Peyer's patch (tissue), 4 donors: Measurements from ENCODE around the gene TOB1. TPM values are rescaled to one million over a fixed set of nuclear protein-coding genes. Genes with fewer than 3 reads are reported as not detected.

ENCODE experiments used
- DNase-seq, 3 donors: peaks; one replicate each; pipeline ENCODE4 v3.0.0-alpha.2; 2017 to 2019
- H3K27ac ChIP-seq, 4 donors: fragments of 200-600 bp; sonication (generic); one replicate each; pipeline ENCODE4 v1.5.1; 2016 to 2019
- H3K27me3 ChIP-seq, 2 donors: fragments of 200-600 bp; sonication (generic); one replicate each; pipeline ENCODE4 v1.5.1; 2019
- H3K36me3 ChIP-seq, 3 donors: fragments of 200-600 bp; sonication (generic); one replicate each; pipeline ENCODE4 v1.5.1; 2016 to 2019
- H3K4me1 ChIP-seq, 4 donors: fragments of 200-600 bp; sonication (generic); one replicate each; pipeline ENCODE4 v1.5.1; 2016 to 2019
- H3K4me3 ChIP-seq, 4 donors: fragments of 200-600 bp; sonication (generic); 1 replicate in 3 of 4; 2 replicates in 1 of 4; pipeline ENCODE4 v1.5.1; 2016 to 2019; ENCODE audit warnings: mild to moderate bottlenecking in 1 of 4
- H3K9me3 ChIP-seq, 4 donors: fragments of 200-600 bp; sonication (generic); one replicate each; pipeline ENCODE4 v1.5.1; 2016 to 2019; ENCODE audit warnings: mild to moderate bottlenecking in 1 of 4
- POLR2A ChIP-seq, 2 donors: fragments of 450-650 bp; IDR thresholded peaks; one replicate each; pipeline ENCODE4 v1.5.1; 2017; ENCODE audit warnings: antibody characterized with exemption in 2 of 2, mild to moderate bottlenecking in 2 of 2, moderate library complexity in 2 of 2
- total RNA-seq, 4 donors: library from RNA; depleted of rRNA; stranded (reverse); fragments of >200 nt; gene quantifications; one replicate each; pipeline ENCODE4 v1.1.0, GENCODE V29; 2016
- TF ChIP-seq, protein P1 (sequence below), 6 experiments: fragments of 450-650 bp in 4 of 6; fragments of 200-600 bp in 2 of 6; sonication (generic) in 1 of 6; IDR thresholded peaks; one replicate each; pipeline ENCODE4 v1.5.1; 2017 to 2019; ENCODE audit warnings: antibody characterized with exemption in 6 of 6, mild to moderate bottlenecking in 3 of 6, moderate library complexity in 1 of 6

The TOB1 gene, protein sequence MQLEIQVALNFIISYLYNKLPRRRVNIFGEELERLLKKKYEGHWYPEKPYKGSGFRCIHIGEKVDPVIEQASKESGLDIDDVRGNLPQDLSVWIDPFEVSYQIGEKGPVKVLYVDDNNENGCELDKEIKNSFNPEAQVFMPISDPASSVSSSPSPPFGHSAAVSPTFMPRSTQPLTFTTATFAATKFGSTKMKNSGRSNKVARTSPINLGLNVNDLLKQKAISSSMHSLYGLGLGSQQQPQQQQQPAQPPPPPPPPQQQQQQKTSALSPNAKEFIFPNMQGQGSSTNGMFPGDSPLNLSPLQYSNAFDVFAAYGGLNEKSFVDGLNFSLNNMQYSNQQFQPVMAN
- 100 to 1,000 TPM in 1 of 4 donors, 10 to 100 TPM in 3; 38.0 to 101 (median 60.6) TPM for total RNA-seq

DNA sequence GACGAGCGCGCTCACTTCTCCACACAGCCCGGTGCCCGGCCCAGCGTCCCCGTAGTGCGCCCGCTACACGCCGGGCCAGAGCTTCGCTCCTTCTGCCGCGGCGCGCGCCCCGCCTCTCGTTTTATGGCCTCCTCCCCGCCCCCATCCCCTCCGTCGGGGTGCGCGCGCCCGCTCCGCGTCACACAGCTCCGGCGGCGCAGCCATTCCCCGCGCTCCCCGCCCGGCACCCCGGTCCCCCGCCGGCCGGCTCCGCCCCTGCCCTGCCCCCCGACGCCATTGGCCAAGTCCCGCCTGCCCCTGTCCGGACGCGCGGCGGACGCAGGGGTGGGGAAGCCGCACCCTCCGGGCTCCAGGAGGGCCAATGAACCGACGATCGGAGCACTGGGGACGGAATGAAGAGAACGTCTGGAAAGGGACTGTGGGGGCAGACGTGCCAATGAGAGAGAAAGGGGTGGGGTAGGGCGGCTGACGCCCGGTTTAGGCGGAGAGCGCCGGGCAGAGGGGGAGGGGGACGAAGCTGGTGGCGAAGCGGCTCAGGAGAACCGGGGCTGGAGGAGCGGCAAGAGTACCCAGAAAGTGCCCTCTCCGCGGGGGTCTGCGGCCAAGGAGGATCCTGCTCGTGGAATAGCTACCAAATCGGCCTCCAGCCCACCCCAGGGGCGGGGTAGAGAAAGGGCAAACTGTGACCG lies at the start of gene TOB1:
TOB1 (minus strand) TSS at position 94 of the 689 bp plus-strand sequence. CDS start 2,337 bp downstream, outside the sequence.
- DNase-seq = peak; percentile 95 to 99 (median 98)
- Histone ChIP-seq H3K4me1 (peaks cover 0 to 14% (median 3%) of the 10 kb centered on the region in 4 donors), H3K4me3 (peak within 1 kb of the TSS; percentile 82 to 99 (median 96)), H3K36me3 (peaks cover 0 to 22% (median 0%) of the 10 kb centered on the region in 3 donors), H3K27ac (peak within 1 kb of the TSS; percentile 95 to 100 (median 99)), H3K9me3 (no peaks in the 10 kb centered on the region), H3K27me3 (no peaks in the 10 kb centered on the region)
- TF ChIP-seq, protein P1, sequence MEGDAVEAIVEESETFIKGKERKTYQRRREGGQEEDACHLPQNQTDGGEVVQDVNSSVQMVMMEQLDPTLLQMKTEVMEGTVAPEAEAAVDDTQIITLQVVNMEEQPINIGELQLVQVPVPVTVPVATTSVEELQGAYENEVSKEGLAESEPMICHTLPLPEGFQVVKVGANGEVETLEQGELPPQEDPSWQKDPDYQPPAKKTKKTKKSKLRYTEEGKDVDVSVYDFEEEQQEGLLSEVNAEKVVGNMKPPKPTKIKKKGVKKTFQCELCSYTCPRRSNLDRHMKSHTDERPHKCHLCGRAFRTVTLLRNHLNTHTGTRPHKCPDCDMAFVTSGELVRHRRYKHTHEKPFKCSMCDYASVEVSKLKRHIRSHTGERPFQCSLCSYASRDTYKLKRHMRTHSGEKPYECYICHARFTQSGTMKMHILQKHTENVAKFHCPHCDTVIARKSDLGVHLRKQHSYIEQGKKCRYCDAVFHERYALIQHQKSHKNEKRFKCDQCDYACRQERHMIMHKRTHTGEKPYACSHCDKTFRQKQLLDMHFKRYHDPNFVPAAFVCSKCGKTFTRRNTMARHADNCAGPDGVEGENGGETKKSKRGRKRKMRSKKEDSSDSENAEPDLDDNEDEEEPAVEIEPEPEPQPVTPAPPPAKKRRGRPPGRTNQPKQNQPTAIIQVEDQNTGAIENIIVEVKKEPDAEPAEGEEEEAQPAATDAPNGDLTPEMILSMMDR (IDR thresholded peaks at IDR 0.05) = peak in 1 of 6 experiments; percentile 9
- TF ChIP-seq POLR2A (IDR thresholded peaks at IDR 0.05) = peak; percentile 98 to 100

DNA sequence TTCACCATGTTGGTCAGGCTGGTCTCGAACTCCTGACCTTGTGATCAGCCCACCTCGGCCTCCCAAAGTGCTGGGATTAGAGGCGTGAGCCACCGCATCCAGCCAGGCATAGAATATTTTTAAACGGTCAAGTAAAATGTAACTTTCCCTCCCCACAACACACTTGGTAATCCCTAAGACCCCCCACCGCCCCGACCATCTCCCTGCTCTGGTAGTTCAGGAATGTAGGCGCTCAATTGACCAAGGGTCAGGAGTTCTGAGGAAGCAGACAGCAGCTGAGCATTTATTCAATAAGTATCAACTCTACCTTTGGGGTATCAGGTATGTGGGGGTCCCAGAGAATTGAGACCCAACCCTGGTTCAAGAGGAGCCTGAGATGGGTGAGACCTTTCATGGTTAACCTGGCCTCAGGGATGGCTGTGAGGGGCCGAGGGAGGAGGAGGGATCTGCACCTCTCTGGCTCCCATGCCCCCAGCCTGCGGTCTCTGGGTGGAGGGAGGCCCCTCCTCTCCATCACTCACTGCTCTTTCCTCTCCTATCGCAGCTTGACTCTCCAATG lies 48.4 kb upstream of the TOB1 start:
- H3K27me3 ChIP-seq = no peaks in the 10 kb centered on the region
- H3K4me1 ChIP-seq = peaks cover 0 to 32% (median 6%) of the 10 kb centered on the region in 4 donors
- DNase-seq = no peak
- H3K9me3 ChIP-seq = no peaks in the 10 kb centered on the region
- TF ChIP-seq POLR2A (IDR thresholded peaks at IDR 0.05) = no peak
- H3K36me3 ChIP-seq = no peaks in the 10 kb centered on the region
- peak overlapping the region in 3 of 4 donors; percentile 22 to 71 (median 51) for H3K27ac ChIP-seq
- no peak overlapping the region for H3K4me3 ChIP-seq

DNA sequence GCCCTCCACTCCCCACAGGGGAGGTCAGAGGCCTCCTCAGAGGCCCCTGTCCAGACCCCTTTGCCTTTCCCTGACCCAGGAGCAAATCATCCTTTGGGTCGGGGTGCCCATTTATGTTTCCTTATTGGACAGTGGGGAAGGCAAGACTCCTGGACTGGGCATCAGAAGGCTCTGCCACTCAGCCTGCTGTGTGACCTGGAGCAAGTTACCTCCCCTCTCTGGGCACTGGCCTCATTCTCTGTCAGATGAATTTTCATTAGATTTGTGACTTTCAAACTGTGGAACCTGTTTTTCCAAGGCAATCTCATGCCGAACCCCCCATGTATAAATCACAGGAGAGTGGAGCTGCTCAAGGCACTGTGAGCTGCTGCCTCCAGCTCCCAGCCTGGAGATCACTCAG lies 47.0 kb upstream of the TOB1 start:
- Histone ChIP-seq H3K27ac (no peak overlapping the region), H3K9me3 (no peaks in the 10 kb centered on the region), H3K4me3 (no peak overlapping the region), H3K36me3 (no peaks in the 10 kb centered on the region), H3K27me3 (no peaks in the 10 kb centered on the region), H3K4me1 (peaks cover 0 to 17% (median 1%) of the 10 kb centered on the region in 4 donors)
- DNase-seq = no peak
- TF ChIP-seq, protein P1 (IDR thresholded peaks at IDR 0.05) = no peak
- no peak for TF ChIP-seq POLR2A (IDR thresholded peaks at IDR 0.05)

DNA sequence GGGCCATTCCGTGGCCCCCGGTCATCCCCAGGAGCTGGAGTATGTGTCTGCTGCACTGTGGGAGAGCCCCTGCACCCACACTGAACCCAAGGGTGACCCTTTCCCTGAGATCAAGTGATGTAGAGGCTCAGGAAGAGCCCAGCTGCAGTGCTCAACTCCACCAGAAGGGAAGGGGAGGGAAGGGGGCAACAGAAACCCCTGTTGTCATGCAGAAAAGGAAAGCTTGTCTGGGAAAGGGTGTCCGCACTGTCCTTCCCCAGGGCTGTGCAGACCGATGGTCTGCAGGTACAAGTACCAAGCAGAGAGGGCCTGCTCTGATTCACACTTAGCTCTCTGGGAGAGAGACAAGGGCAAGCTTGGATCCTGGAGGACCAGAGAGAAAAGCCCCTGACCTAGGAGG lies 45.7 kb upstream of the TOB1 start:
- H3K9me3 ChIP-seq = no peaks in the 10 kb centered on the region
- H3K4me3 ChIP-seq = no peak overlapping the region
- no peaks in the 10 kb centered on the region for H3K27me3 ChIP-seq
- no peak for DNase-seq
- no peak overlapping the region for H3K27ac ChIP-seq
- TF ChIP-seq, protein P1 (IDR thresholded peaks at IDR 0.05) = no peak
- no peak for TF ChIP-seq POLR2A (IDR thresholded peaks at IDR 0.05)
- H3K4me1 ChIP-seq = peaks cover 0 to 9% (median 1%) of the 10 kb centered on the region in 4 donors
- no peaks in the 10 kb centered on the region for H3K36me3 ChIP-seq

DNA sequence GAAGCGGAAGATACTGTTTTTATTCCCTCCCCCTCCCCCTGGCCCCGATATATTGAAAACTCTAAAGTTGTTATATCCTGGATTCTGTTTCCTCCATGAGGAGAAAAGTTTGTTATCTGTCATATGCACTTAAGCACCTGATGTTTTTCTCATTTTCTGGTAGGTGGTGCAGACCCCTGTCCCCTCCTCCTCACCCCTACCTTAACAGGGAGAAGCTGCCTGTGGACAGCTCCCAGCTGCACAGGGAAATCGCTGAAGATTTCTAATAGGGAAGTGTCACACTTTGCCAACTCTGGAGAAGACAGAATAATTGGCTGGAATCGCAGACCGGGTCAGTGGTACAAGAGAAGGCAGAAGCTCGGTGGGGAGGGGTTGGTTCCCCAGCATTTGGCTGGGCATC lies 45.3 kb upstream of the TOB1 start:
- no peaks in the 10 kb centered on the region for H3K36me3 ChIP-seq

More for the DNA sequence above, 45.3 kb upstream of the TOB1 start:
- Histone ChIP-seq H3K9me3 (no peaks in the 10 kb centered on the region), H3K4me3 (no peak overlapping the region), H3K4me1 (peaks cover 0 to 5% (median 1%) of the 10 kb centered on the region in 4 donors), H3K27me3 (no peaks in the 10 kb centered on the region), H3K27ac (no peak overlapping the region)
- no peak for DNase-seq
- TF ChIP-seq, protein P1 (IDR thresholded peaks at IDR 0.05) = no peak
- no peak for TF ChIP-seq POLR2A (IDR thresholded peaks at IDR 0.05)
